Stimulated activated CD4-positive, alpha-beta T cell treated with anti-CD3 and anti-CD28 coated beads, Interleukin-1b, Interleukin-23, amount 100 ng/mL, for 1 hour (primary cell): ENCODE measurements around the gene ELMO1.

Source experiments
- DNase-seq, 2 donors: peaks; one replicate each; pipeline ENCODE4 v3.0.0-alpha.2; 2020; ENCODE audit warnings: low read depth in 2 of 2

ELMO1 gene

GRCh38 chr7:36838616-36839225 lies 609.9 kb downstream of the ELMO1 start:
- no peak for DNase-seq

GRCh38 chr7:36831049-36831448 lies 617.6 kb downstream of the ELMO1 start:
- DNase-seq, result no peak

- DNase-seq, result no peak
Measured at GRCh38 chr7:36827726-36828703, 620.6 kb downstream of the ELMO1 start.

GRCh38 chr7:36825501-36825900 lies 623.2 kb downstream of the ELMO1 start:
- DNase-seq, result no peak

GRCh38 chr7:36823353-36823752 lies 625.3 kb downstream of the ELMO1 start:
- no peak for DNase-seq

- no peak for DNase-seq
Measured at GRCh38 chr7:36821617-36822016, 627.0 kb downstream of the ELMO1 start.

- DNase-seq, result no peak
Measured at GRCh38 chr7:36820527-36821170, 628.0 kb downstream of the ELMO1 start.

- no peak for DNase-seq
Measured at GRCh38 chr7:36819639-36820038, 629.0 kb downstream of the ELMO1 start.

GRCh38 chr7:36814311-36814710 lies 634.4 kb downstream of the ELMO1 start:
- DNase-seq, result no peak

- no peak for DNase-seq
Measured at GRCh38 chr7:36811807-36812206, 636.9 kb downstream of the ELMO1 start.

- DNase-seq, result no peak
Measured at GRCh38 chr7:36810489-36810888, 638.2 kb downstream of the ELMO1 start.

GRCh38 chr7:36810032-36810431 lies 638.6 kb downstream of the ELMO1 start:
- DNase-seq, result no peak

- no peak for DNase-seq
Measured at GRCh38 chr7:36809510-36809909, 639.2 kb downstream of the ELMO1 start.

GRCh38 chr7:36809086-36809485 lies 639.6 kb downstream of the ELMO1 start:
- no peak for DNase-seq

- no peak for DNase-seq
Measured at GRCh38 chr7:36806891-36807290, 641.8 kb downstream of the ELMO1 start.
